Measurements from ENCODE around the gene EEA1. TPM values are rescaled to one million over a fixed set of nuclear protein-coding genes. Genes with fewer than 3 reads are reported as not detected.

Gene EEA1
- total RNA-seq, 8 experiments from 2014 or later = 10.6 to 49.2 (median 19.1) TPM

DNA sequence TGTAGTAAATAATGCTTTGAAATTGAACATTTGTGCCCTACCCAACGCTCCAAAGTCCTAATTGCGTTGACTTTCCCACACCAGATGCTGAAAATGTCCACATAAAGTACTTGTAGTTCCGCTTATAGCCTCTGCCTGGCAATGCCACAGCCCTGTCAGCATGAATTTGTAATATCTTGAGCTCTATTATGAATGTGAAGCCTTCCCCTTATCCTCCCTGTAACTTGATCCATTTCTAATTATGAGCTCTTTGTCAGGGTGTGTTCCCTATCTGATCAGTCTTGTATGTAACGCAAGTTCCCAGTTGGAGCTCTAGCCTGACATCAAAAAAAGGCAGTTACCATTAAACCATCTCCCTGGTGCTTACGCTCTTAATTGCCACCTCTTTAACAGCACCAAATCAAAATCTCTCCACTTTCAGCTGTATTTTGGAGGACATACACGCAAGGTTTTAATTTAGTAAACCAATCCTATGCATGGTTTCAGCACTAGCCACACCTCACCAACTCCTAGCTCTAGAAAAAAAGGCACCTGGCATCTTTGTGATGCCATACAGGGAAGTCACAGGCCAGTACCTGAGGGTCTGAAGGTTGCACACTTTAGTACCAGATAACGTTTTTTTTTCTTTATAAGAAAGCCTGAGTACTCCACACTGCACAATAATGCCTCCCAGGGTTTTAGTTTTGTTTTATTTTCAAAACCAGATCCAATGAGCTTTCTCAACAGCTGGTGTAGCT, 69.3 kb downstream of the EEA1 start:
- Histone ChIP-seq H3K4me3 (no peak overlapping the region), H3K4me1 (replicated peaks in 1 of 2) (no peaks in the 10 kb centered on the region), H3K27ac (no peak overlapping the region)
- in situ Hi-C loops (cut with MboI; ENCODE audit: low pct_unique_long_range_greater_than_20kb in 2 of 9, low sequenced_read_pairs in 9 of 9, unreplicated experiment in 9 of 9) = no loop called here
- 58 to 100% (median 84%) methylated on average over 1 to 6 of the region's 7 CpGs for WGBS, 10 experiments
- ATAC-seq (replicated peaks in 6 of 8) = peak in 3 of 8 experiments; percentile 97 to 99 (median 97)

DNA sequence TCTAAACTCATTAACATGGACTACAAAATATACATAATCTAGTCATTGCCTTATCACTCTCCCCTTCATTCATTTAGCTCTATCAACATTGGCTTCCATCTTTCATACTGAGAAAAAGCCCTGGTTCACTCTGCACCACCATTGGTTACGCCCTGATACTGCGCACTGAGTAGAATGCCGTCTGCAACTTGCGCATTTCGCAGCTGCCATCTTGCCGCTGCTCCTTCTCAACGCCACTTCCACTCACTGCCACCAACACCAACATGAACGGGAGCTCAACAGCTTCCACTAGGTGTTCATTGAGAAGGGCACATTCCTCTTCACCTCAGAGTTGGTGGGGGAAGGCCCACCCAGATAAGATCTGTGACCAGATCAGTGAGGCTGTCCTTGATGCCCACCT, 71.3 kb downstream of the EEA1 start:
- Histone ChIP-seq H3K27ac (no peak overlapping the region), H3K4me3 (no peak overlapping the region), H3K4me1 (replicated peaks in 1 of 2) (no peaks in the 10 kb centered on the region)
- WGBS, 10 experiments = 97 to 100% (median 100%) methylated on average over 1 to 7 of the region's 8 CpGs; no CpG with 5 or more reads in 3 of the 10 experiments
- in situ Hi-C loops (cut with MboI; ENCODE audit: low pct_unique_long_range_greater_than_20kb in 2 of 9, low sequenced_read_pairs in 9 of 9, unreplicated experiment in 9 of 9) = no loop called here
- ATAC-seq (replicated peaks in 6 of 8) = no peak

DNA sequence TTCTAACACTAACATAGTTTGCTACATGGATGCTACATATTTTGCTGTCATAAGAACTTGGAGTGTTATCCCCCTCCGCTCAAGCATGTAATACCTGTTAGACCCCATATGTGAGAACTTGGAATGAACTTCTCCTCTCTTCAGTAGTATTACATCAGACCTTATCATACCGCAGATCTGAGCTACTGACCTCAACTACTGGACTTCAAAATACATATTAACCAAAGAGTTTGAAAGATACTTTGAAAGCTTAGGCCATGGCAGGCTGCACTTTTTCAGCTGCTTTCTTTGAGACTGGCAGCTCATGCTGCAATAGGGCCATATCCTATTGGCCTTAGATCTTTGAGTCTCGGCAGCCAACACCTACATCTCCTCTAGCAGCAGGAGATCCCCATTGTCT, 74.8 kb downstream of the EEA1 start:
- in situ Hi-C loops (cut with MboI; ENCODE audit: low pct_unique_long_range_greater_than_20kb in 2 of 9, low sequenced_read_pairs in 9 of 9, unreplicated experiment in 9 of 9) = no loop called here
- Histone ChIP-seq H3K4me3 (no peak overlapping the region), H3K4me1 (replicated peaks in 1 of 2) (no peaks in the 10 kb centered on the region), H3K27ac (no peak overlapping the region)
- ATAC-seq (replicated peaks in 6 of 8) = no peak
- WGBS, 10 experiments = 80 to 100% (median 90%) methylated on average over 1 to 3 of the region's 3 CpGs; no CpG with 5 or more reads in 2 of the 10 experiments

DNA sequence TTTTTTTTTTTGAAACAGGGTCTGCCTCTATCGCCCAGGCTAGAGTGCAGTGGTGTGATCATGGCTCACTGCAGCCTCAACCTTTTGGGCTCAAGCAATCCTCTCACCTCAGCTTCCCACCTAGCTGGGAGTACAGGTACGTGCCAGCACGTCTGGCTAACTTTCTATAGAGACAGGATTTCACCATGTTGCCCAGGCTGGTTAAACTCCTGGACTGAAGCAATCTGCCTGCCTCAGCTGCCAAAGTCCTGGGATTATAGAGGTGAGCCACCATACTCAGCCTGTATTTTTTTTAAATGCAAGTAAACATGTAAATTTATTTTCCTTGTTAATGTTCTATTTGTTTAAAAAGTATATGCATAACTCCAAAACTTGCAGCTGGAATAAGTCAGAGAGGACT, 80.4 kb downstream of the EEA1 start:
- H3K27ac ChIP-seq = no peak overlapping the region
- in situ Hi-C loops (cut with MboI; ENCODE audit: low pct_unique_long_range_greater_than_20kb in 2 of 9, low sequenced_read_pairs in 9 of 9, unreplicated experiment in 9 of 9) = no loop called here
- 80 to 100% (median 92%) methylated on average over 1 to 3 of the region's 3 CpGs; no CpG with 5 or more reads in 2 of the 10 experiments for WGBS, 10 experiments
- H3K4me3 ChIP-seq = no peak overlapping the region
- ATAC-seq (replicated peaks in 6 of 8) = peak in 1 of 8 experiments; percentile 48
- no peaks in the 10 kb centered on the region for H3K4me1 ChIP-seq (replicated peaks in 1 of 2)

DNA sequence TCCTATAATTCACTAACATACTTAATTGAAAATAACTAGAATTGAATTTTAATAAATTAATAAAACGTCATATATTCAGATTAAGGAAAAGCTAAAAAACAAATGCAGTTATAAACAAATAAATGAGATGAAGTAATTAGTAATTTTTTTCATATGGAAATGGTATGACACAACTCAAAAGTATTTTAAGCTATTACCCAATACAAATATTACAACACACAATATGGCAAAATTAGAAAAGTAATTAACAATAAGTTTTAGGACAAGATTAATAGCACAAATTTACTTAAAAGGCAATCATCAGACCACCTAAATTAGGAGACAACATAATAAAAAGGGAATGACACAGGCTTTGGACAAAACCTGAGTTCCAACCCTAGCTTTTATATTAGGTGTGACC, 81.7 kb downstream of the EEA1 start:
- H3K27ac ChIP-seq = no peak overlapping the region
- ATAC-seq (replicated peaks in 6 of 8) = no peak
- no peaks in the 10 kb centered on the region for H3K4me1 ChIP-seq (replicated peaks in 1 of 2)
- in situ Hi-C loops (cut with MboI; ENCODE audit: low pct_unique_long_range_greater_than_20kb in 2 of 9, low sequenced_read_pairs in 9 of 9, unreplicated experiment in 9 of 9) = no loop called here
- no peak overlapping the region for H3K4me3 ChIP-seq
- WGBS, 10 experiments = 9 to 100% (median 87%) methylated on average over 1 of the region's 1 CpG; no CpG with 5 or more reads in 2 of the 10 experiments

DNA sequence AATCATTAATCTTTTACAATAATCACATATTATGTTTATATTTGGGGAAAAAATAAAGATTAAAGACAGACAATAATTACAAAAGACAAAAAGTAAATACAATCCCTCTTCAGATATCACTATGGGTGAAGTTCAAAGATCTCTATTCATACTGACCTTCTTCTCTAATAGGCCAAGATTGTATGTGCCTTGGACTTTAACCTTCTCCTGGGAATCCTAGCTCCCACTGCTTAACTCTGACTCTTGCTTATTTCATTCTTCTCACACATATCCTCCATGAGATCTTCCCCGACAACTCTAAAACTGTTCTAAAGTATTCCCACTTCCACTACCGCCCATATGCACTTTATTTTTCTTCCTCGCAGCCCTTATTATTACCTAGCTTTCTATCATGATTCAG, 83.8 kb downstream of the EEA1 start:
- Histone ChIP-seq H3K4me3 (no peak overlapping the region), H3K27ac (no peak overlapping the region), H3K4me1 (replicated peaks in 1 of 2) (no peaks in the 10 kb centered on the region)
- 88 to 100% (median 100%) methylated on average over 1 to 3 of the region's 3 CpGs for WGBS, 10 experiments
- ATAC-seq (replicated peaks in 6 of 8) = no peak
- in situ Hi-C loops (cut with MboI; ENCODE audit: low pct_unique_long_range_greater_than_20kb in 2 of 9, low sequenced_read_pairs in 9 of 9, unreplicated experiment in 9 of 9) = no loop called here

DNA sequence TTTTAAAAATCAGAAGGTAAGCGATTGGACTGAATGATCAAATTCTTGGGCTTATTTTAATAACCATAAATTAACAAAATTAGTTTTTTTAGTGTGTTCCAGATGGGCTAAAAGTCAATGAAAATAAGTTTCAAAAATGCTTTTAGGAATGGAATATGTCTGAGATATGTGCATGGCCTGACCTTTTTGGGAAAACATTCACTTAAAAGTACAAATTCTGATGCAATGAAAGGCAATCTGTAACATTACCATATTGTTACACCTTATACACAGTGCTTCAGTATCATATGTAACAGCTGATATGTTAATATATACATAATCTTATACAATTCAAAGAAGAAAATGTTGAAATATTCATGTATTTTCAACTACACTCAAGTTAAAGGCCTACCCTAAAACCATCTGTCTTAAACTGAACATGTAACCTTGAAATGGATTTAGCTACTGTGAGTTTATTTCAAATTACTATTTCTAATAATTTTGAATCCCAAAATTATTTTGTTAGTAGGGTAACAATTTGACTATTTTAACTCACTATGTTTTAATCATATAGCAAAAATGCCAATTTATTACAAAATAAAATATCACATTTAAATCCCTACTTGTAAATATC, 84.8 kb downstream of the EEA1 start:
- Histone ChIP-seq H3K27ac (no peak overlapping the region), H3K4me1 (replicated peaks in 1 of 2) (no peaks in the 10 kb centered on the region), H3K4me3 (no peak overlapping the region)
- ATAC-seq (replicated peaks in 6 of 8) = peak in 5 of 8 experiments; percentile 48 to 93 (median 88)
- in situ Hi-C loops (cut with MboI; ENCODE audit: low pct_unique_long_range_greater_than_20kb in 2 of 9, low sequenced_read_pairs in 9 of 9, unreplicated experiment in 9 of 9) = no loop called here
- 0 to 100% (median 82%) methylated on average over 1 of the region's 1 CpG; no CpG with 5 or more reads in 1 of the 10 experiments for WGBS, 10 experiments

DNA sequence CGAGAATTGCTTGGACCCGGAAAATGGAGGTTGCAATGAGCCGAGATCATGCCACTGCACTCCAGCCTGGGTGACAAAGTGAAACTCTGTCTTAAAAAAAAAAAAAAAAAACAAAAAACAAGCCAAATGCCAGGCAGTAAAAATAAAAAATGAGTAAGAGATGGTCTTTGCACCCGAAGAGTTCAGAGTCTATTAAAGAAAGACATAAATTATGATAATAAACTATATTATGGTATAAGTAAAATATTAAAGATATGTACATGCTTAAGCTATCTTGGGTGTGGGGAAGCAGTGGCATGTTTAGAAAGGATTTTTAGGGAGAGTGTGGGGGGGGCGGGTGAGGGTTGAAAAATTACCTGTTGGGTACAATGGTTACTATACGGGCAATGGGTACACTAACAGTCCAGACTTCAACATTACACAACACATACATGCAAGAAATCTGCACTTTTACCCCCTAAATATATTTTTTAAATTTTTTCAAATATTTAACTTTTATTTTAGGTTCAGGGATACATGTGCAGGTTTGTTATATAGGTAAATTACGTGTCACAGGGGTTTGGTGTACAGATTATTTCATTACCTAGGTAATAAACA, 99.3 kb downstream of the EEA1 start:
- no peak overlapping the region for H3K27ac ChIP-seq
- no peak for ATAC-seq (replicated peaks in 6 of 8)
- no peaks in the 10 kb centered on the region for H3K4me1 ChIP-seq (replicated peaks in 1 of 2)
- H3K4me3 ChIP-seq = no peak overlapping the region
- in situ Hi-C loops (cut with MboI; ENCODE audit: low pct_unique_long_range_greater_than_20kb in 2 of 9, low sequenced_read_pairs in 9 of 9, unreplicated experiment in 9 of 9) = no loop called here
- whole genome bisulfite sequencing, 10 experiments = 74 to 100% (median 93%) methylated on average over 1 to 7 of the region's 7 CpGs

DNA sequence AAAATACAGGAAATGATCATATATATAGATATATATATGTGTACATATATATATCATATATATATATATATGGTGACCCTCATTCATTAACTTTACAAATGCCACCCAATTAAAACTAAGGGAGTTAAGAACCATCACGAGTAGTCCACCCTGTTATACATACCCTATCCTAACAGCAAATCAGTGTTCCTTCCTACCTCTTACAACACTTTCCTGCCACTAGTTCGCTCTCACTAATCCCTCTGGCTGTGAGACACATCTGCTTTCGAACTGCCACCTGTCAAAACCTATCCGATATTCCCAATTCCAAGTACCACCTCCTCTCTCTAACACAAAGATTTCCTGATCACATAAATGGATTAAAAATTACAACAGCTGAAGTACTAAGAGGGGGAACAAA, 100.5 kb downstream of the EEA1 start:
- H3K4me3 ChIP-seq = no peak overlapping the region
- WGBS, 10 experiments = 80 to 100% (median 83%) methylated on average over 1 to 4 of the region's 4 CpGs; no CpG with 5 or more reads in 3 of the 10 experiments
- no peaks in the 10 kb centered on the region for H3K4me1 ChIP-seq (replicated peaks in 1 of 2)
- ATAC-seq (replicated peaks in 6 of 8) = no peak
- H3K27ac ChIP-seq = no peak overlapping the region
- in situ Hi-C loops (cut with MboI; ENCODE audit: low pct_unique_long_range_greater_than_20kb in 2 of 9, low sequenced_read_pairs in 9 of 9, unreplicated experiment in 9 of 9) = no loop called here

DNA sequence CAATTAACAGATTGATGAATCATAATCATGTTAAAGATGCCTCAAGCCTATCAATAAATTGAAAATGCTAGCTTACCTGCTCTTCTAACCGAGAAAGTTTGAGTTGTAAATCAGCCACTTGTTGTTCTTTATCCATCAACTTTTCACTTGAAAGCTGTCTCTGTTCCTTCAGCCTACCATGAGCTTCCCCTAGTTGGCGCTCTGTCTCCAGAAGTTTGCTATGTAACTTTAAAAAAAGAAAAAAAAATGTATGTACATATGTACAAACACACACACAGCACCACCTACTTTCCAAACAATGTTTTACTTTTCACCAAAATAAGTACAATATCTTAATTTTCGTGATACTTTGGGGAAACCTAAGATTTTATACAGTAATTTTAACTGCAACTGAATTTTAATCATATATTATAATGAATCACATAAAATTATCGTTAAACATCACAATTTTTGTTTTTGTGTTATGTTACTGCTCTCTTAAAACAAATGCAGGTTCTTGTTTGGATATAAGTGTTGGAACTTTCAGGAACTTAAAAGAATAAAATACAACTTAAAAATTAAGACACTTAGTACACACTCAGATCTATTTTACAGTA, 101.2 kb downstream of the EEA1 start:
- H3K4me1 ChIP-seq (replicated peaks in 1 of 2) = no peaks in the 10 kb centered on the region
- peak in 3 of 8 experiments; percentile 68 to 79 (median 68) for ATAC-seq (replicated peaks in 6 of 8)
- H3K4me3 ChIP-seq = no peak overlapping the region
- in situ Hi-C loops (cut with MboI; ENCODE audit: low pct_unique_long_range_greater_than_20kb in 2 of 9, low sequenced_read_pairs in 9 of 9, unreplicated experiment in 9 of 9) = no loop called here
- no peak overlapping the region for H3K27ac ChIP-seq
- 21 to 70% (median 61%) methylated on average over 2 to 4 of the region's 4 CpGs for WGBS, 10 experiments

DNA sequence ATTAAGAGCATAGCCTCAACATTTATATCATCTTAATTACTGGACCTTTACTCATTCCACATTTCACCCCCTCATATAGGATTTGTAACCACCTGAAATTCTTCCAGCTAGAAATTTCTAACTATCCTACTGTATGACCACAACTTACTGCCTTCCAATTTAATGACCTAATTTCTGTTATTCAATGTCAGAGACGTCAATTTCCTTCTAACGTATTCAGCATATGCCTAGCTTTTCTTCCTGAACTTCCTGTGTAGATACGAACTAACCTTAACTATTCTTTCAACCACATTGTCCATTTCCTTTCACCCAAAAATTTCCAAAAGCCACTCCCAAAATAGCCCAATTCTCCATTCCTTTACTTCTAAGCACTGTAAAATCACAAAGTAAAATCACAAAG, 108.0 kb downstream of the EEA1 start:
- WGBS, 10 experiments = 79 to 100% (median 94%) methylated on average over 2 to 3 of the region's 3 CpGs
- no peak overlapping the region for H3K4me3 ChIP-seq
- H3K27ac ChIP-seq = no peak overlapping the region
- no peak for ATAC-seq (replicated peaks in 6 of 8)
- in situ Hi-C loops (cut with MboI; ENCODE audit: low pct_unique_long_range_greater_than_20kb in 2 of 9, low sequenced_read_pairs in 9 of 9, unreplicated experiment in 9 of 9) = no loop called here
- no peaks in the 10 kb centered on the region for H3K4me1 ChIP-seq (replicated peaks in 1 of 2)

DNA sequence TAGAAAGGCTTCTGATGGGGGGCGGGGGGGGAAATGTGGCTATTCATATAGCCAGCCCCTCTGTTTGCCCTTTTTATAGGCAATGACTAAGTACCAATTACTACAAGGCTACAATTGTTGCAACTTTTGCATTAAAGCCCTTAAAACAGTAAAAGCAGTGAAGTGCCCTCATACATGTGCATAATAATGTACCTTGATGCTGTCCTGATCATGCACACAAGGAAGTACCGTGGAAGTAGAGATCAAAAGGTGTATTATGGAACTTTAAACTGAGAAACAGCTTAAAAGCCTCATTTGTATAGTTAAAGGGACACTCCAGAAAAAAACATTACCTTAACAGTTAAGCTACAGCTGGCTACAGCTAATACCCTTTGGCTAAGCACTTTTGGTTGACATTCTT, 114.5 kb downstream of the EEA1 start:
- Histone ChIP-seq H3K4me3 (no peak overlapping the region), H3K4me1 (replicated peaks in 1 of 2) (no peaks in the 10 kb centered on the region), H3K27ac (no peak overlapping the region)
- in situ Hi-C loops (cut with MboI; ENCODE audit: low pct_unique_long_range_greater_than_20kb in 2 of 9, low sequenced_read_pairs in 9 of 9, unreplicated experiment in 9 of 9) = no loop called here
- WGBS, 10 experiments = 33 to 100% (median 86%) methylated on average over 1 to 2 of the region's 2 CpGs; no CpG with 5 or more reads in 1 of the 10 experiments
- ATAC-seq (replicated peaks in 6 of 8) = no peak

DNA sequence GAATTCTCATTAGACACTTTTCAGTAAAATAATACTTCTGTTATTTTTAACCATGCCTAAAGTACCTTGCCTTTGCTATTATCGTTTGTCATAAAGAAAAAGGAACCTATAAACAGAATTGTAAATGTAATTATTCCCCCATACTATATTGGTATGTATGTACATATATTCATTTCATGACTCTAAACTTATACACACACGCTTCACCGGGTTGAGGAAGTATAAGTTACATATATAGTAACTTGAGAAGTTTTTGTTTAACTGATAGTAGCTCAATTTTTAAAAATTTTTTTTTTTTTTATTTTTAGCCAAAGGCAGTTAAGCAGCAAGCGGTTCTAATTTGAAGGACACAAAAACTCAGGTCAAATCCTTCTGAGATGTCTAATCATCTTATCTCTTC, 118.7 kb downstream of the EEA1 start:
- Histone ChIP-seq H3K4me1 (replicated peaks in 1 of 2) (no peaks in the 10 kb centered on the region), H3K4me3 (no peak overlapping the region), H3K27ac (no peak overlapping the region)
- WGBS, 10 experiments = 2 to 100% (median 86%) methylated on average over 1 to 4 of the region's 4 CpGs
- peak in 1 of 8 experiments; percentile 82 for ATAC-seq (replicated peaks in 6 of 8)
- in situ Hi-C loops (cut with MboI; ENCODE audit: low pct_unique_long_range_greater_than_20kb in 2 of 9, low sequenced_read_pairs in 9 of 9, unreplicated experiment in 9 of 9) = no loop called here
